Spleen (tissue), 7 donors: ENCODE measurements around the gene KCNG2.

ENCODE experiments used
- CTCF ChIP-seq, 11 experiments: fragments of 200-600 bp in 7 of 11; fragments of 450-650 bp in 4 of 11; sonication (generic) in 4 of 11; IDR thresholded peaks in 8 of 11; conservative IDR thresholded peaks in 3 of 11; 1 replicate in 7 of 11; 2 replicates in 4 of 11; pipeline versions ENCODE4 v1.4.0 to v1.8.0; 2016 to 2021; ENCODE audit warnings: antibody characterized with exemption in 11 of 11, inconsistent platforms in 4 of 11, mild to moderate bottlenecking in 1 of 11
- POLR2AphosphoS5 ChIP-seq, 3 donors: sonication (generic); formaldehyde crosslinking; IDR thresholded peaks; one replicate each; pipeline ENCODE4 v1.5.1; 2017; ENCODE audit warnings: antibody characterized with exemption in 3 of 3
- donor health status: DM: no; HTN: no; CAD: no; lungs with moderate emphysema.
- donor health status: DM: no; HTN: no; CAD: no.
- donor health status: DM: no; HTN: no; CAD: no.

- no peak for TF ChIP-seq CTCF (IDR thresholded peaks at IDR 0.05 in 8 of 11, conservative IDR thresholded peaks at IDR 0.05 in 3 of 11)
- TF ChIP-seq POLR2AphosphoS5 (IDR thresholded peaks at IDR 0.05) = no peak
Observed at GRCh38 chr18:79847606-79848293, 50.0 kb downstream of the KCNG2 start.
